Measurements from ENCODE around the gene GAA. TPM values are rescaled to one million over a fixed set of nuclear protein-coding genes. Genes with fewer than 3 reads are reported as not detected.

The GAA gene
- total and polyA plus RNA-seq, 4 donors: 21.3 to 58.7 (median 37.0) TPM

GRCh38 chr17:80108036-80108971 lies 6.9 kb downstream of the GAA start:
- H3K27ac ChIP-seq (ENCODE audit: low read depth in 1 of 2, low read length in 2 of 2): no peak overlapping the region
- H3K4me1 ChIP-seq (ENCODE audit: control insufficient read depth in 4 of 4, insufficient read depth in 4 of 4, low read length in 3 of 4): no peaks in the 10 kb centered on the region
- TF ChIP-seq YY1 (IDR thresholded peaks at IDR 0.05) (no peak), SP1 (IDR thresholded peaks at IDR 0.05) (no peak), RXRA (IDR thresholded peaks at IDR 0.05) (no peak), GABPA (IDR thresholded peaks at IDR 0.05 in 1 of 2, conservative IDR thresholded peaks at IDR 0.05 in 1 of 2) (no peak), CTCF (IDR thresholded peaks at IDR 0.05; ENCODE audit: low read depth, low read length, missing input control) (no peak), HNF4A (conservative IDR thresholded peaks at IDR 0.05) (no peak), TAF1 (conservative IDR thresholded peaks at IDR 0.05) (no peak), MAX (IDR thresholded peaks at IDR 0.05) (no peak)
- H3K9me3 ChIP-seq (ENCODE audit: control insufficient read depth in 4 of 4, low read length in 3 of 4): no peaks in the 10 kb centered on the region
- no peak for DNase-seq (ENCODE audit: low spot score)
- H3K4me3 ChIP-seq (ENCODE audit: low read depth in 1 of 3, low read length in 3 of 3): no peak overlapping the region
- peaks cover 0 to 1% (median 0%) of the 10 kb centered on the region in 4 donors for H3K36me3 ChIP-seq (ENCODE audit: control insufficient read depth in 4 of 4, insufficient read depth in 3 of 4, low read depth in 1 of 4, low read length in 3 of 4)
- WGBS: 92% methylated on average over 40 of the region's 40 CpGs
- no peaks in the 10 kb centered on the region for H3K27me3 ChIP-seq (ENCODE audit: control insufficient read depth in 4 of 4, insufficient read depth in 4 of 4, low read length in 3 of 4)
- no peak overlapping the region for H3K9ac ChIP-seq (ENCODE audit: low read depth in 1 of 2, low read length in 2 of 2)

DNA sequence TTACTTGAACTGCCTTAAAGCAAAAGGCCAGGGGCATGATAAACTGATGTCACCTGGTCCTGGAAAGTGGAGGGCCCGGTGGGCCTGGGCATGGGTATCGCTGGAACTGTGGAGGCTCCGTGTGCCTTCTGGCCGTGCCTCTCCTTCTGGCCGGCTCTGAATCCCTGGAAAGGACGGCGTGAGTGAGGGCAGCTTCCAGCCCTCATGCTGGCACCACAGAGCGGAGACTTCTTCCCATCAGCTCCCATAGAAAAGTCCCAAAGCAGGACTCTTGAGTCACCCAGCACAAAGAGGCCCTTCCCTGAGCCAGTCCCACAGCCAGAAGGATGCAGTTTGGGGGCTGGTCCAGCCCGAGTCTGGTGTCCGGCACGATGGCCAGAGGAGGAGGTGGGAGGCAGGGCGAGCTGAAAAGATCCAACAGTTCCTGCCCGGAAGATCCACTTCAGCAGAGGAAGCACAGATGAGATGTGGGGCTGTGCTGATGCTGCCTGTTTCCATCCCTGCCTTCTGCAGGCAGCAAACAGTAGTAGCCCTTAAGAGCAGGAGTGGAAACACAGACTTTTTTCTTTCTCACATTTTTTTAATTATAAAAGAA lies 7.8 kb downstream of the GAA start:
- 95% methylated on average over 13 of the region's 13 CpGs for WGBS
- Histone ChIP-seq H3K27ac (ENCODE audit: low read depth in 1 of 2, low read length in 2 of 2) (no peak overlapping the region), H3K36me3 (ENCODE audit: control insufficient read depth in 4 of 4, insufficient read depth in 3 of 4, low read depth in 1 of 4, low read length in 3 of 4) (peaks cover 0 to 1% (median under 1%) of the 10 kb centered on the region in 4 donors), H3K9ac (ENCODE audit: low read depth in 1 of 2, low read length in 2 of 2) (no peak overlapping the region), H3K4me1 (ENCODE audit: control insufficient read depth in 4 of 4, insufficient read depth in 4 of 4, low read length in 3 of 4) (no peaks in the 10 kb centered on the region), H3K27me3 (ENCODE audit: control insufficient read depth in 4 of 4, insufficient read depth in 4 of 4, low read length in 3 of 4) (no peaks in the 10 kb centered on the region), H3K9me3 (ENCODE audit: control insufficient read depth in 4 of 4, low read length in 3 of 4) (no peaks in the 10 kb centered on the region), H3K4me3 (ENCODE audit: low read depth in 1 of 3, low read length in 3 of 3) (no peak overlapping the region)
- DNase-seq (ENCODE audit: low spot score): no peak
- TF ChIP-seq CTCF (IDR thresholded peaks at IDR 0.05; ENCODE audit: low read depth, low read length, missing input control) (no peak), NR2F2 (IDR thresholded peaks at IDR 0.05) (no peak), JUND (IDR thresholded peaks at IDR 0.05) (no peak), MAX (IDR thresholded peaks at IDR 0.05) (no peak), FOXA1 (IDR thresholded peaks at IDR 0.05) (no peak), EGR1 (IDR thresholded peaks at IDR 0.05; ENCODE audit: low read depth in 2 of 2) (no peak), TAF1 (conservative IDR thresholded peaks at IDR 0.05) (no peak), RAD21 (IDR thresholded peaks at IDR 0.05) (no peak)
- TF ChIP-seq, protein P1, sequence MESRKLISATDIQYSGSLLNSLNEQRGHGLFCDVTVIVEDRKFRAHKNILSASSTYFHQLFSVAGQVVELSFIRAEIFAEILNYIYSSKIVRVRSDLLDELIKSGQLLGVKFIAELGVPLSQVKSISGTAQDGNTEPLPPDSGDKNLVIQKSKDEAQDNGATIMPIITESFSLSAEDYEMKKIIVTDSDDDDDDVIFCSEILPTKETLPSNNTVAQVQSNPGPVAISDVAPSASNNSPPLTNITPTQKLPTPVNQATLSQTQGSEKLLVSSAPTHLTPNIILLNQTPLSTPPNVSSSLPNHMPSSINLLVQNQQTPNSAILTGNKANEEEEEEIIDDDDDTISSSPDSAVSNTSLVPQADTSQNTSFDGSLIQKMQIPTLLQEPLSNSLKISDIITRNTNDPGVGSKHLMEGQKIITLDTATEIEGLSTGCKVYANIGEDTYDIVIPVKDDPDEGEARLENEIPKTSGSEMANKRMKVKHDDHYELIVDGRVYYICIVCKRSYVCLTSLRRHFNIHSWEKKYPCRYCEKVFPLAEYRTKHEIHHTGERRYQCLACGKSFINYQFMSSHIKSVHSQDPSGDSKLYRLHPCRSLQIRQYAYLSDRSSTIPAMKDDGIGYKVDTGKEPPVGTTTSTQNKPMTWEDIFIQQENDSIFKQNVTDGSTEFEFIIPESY (IDR thresholded peaks at IDR 0.05): no peak
- TF ChIP-seq, protein P2, sequence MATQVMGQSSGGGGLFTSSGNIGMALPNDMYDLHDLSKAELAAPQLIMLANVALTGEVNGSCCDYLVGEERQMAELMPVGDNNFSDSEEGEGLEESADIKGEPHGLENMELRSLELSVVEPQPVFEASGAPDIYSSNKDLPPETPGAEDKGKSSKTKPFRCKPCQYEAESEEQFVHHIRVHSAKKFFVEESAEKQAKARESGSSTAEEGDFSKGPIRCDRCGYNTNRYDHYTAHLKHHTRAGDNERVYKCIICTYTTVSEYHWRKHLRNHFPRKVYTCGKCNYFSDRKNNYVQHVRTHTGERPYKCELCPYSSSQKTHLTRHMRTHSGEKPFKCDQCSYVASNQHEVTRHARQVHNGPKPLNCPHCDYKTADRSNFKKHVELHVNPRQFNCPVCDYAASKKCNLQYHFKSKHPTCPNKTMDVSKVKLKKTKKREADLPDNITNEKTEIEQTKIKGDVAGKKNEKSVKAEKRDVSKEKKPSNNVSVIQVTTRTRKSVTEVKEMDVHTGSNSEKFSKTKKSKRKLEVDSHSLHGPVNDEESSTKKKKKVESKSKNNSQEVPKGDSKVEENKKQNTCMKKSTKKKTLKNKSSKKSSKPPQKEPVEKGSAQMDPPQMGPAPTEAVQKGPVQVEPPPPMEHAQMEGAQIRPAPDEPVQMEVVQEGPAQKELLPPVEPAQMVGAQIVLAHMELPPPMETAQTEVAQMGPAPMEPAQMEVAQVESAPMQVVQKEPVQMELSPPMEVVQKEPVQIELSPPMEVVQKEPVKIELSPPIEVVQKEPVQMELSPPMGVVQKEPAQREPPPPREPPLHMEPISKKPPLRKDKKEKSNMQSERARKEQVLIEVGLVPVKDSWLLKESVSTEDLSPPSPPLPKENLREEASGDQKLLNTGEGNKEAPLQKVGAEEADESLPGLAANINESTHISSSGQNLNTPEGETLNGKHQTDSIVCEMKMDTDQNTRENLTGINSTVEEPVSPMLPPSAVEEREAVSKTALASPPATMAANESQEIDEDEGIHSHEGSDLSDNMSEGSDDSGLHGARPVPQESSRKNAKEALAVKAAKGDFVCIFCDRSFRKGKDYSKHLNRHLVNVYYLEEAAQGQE (IDR thresholded peaks at IDR 0.05): no peak
